Dermis blood vessel endothelial cell (primary cell): ENCODE results near the gene TTLL3. TPM values are rescaled to one million over a fixed set of nuclear protein-coding genes. Genes with fewer than 3 reads are reported as not detected.

ENCODE experiments used
- DNase-seq: peaks from one replicate; pipeline ENCODE4 v3.0.0; 2010
- total RNA-seq: library from RNA; depleted of rRNA; stranded (reverse); fragments of >200 nt; gene quantifications from 2 replicates; pipeline ENCODE4 v1.2.3, GENCODE V29; 2014

TTLL3 gene
- total RNA-seq, 1 donor from 2014 or later, result 20.3 TPM

- DNase-seq, result no peak
These were observed 2.1 kb upstream of the TTLL3 start for GRCh38 chr3:9807981-9808344.

- DNase-seq, result peak; percentile 63
These were observed 1.6 kb upstream of the TTLL3 start for GRCh38 chr3:9808345-9809037.

- peak; percentile 12 for DNase-seq
These were observed 835 bp upstream of the TTLL3 start for GRCh38 chr3:9809239-9809614.

- peak; percentile 15 for DNase-seq
These were observed 340 bp downstream of the TTLL3 start for GRCh38 chr3:9810433-9810770.

- no peak for DNase-seq
These were observed 784 bp downstream of the TTLL3 start for GRCh38 chr3:9810846-9811245.

- no peak for DNase-seq
These were observed 2.9 kb downstream of the TTLL3 start for GRCh38 chr3:9812870-9813483.

- DNase-seq, result no peak
These were observed 5.9 kb downstream of the TTLL3 start for GRCh38 chr3:9815986-9816385.

GRCh38 chr3:9817436-9817835 is 7.4 kb downstream of the TTLL3 start:
- DNase-seq, result no peak

GRCh38 chr3:9818666-9819335 is 8.7 kb downstream of the TTLL3 start:
- no peak for DNase-seq

GRCh38 chr3:9820543-9820942 is 10.5 kb downstream of the TTLL3 start:
- DNase-seq, result no peak

GRCh38 chr3:9820946-9821345 is 10.9 kb downstream of the TTLL3 start:
- peak; percentile 50 for DNase-seq

- no peak for DNase-seq
These were observed 15.5 kb downstream of the TTLL3 start for GRCh38 chr3:9825451-9826040.

- peak; percentile 41 for DNase-seq
These were observed 16.9 kb downstream of the TTLL3 start for GRCh38 chr3:9826815-9827573.

GRCh38 chr3:9828801-9829755 is 19.0 kb downstream of the TTLL3 start:
- no peak for DNase-seq

GRCh38 chr3:9831253-9831652 is 21.2 kb downstream of the TTLL3 start:
- no peak for DNase-seq

GRCh38 chr3:9833078-9833477 is 23.0 kb downstream of the TTLL3 start:
- DNase-seq, result no peak

- DNase-seq, result no peak
These were observed 24.7 kb downstream of the TTLL3 start for GRCh38 chr3:9834520-9835380.

- DNase-seq, result peak; percentile 84
These were observed 27.9 kb downstream of the TTLL3 start for GRCh38 chr3:9837701-9838582.

- no peak for DNase-seq
These were observed 28.8 kb downstream of the TTLL3 start for GRCh38 chr3:9838856-9839255.

- no peak for DNase-seq
These were observed 31.0 kb downstream of the TTLL3 start for GRCh38 chr3:9841015-9841414.
